DND-41 (cell line): ENCODE results near the gene PTPN21.

Source experiments
- ATAC-seq: fragments of 200-7000 bp; cut with Tn5 transposase; 3 replicates; pipeline ENCODE4 v1.9.1; 2021; ENCODE audit warnings: low read depth; ENCODE audit not compliant: insufficient read depth
- DNase-seq: peaks from one replicate; pipeline ENCODE4 v3.0.0-alpha.2; 2020
- H2AFZ ChIP-seq: 2 replicates; pipeline ENCODE4 v1.6.0; 2012; ENCODE audit warnings: low read depth, low read length
- H3K27ac ChIP-seq: 2 replicates; pipeline ENCODE4 v1.5.1; 2012; ENCODE audit warnings: low read length, inconsistent platforms
- H3K27me3 ChIP-seq: fragments of 200-600 bp; sonication (generic); 2 replicates; pipeline ENCODE4 v1.6.0; 2012; ENCODE audit warnings: low read length, mild to moderate bottlenecking, inconsistent platforms; ENCODE audit not compliant: insufficient read depth, poor library complexity
- H3K36me3 ChIP-seq: 2 replicates; pipeline ENCODE4 v1.5.1; 2012; ENCODE audit warnings: low read length, inconsistent platforms; ENCODE audit not compliant: insufficient read depth
- H3K4me1 ChIP-seq: 2 replicates; pipeline ENCODE4 v1.5.1; 2012; ENCODE audit warnings: mild to moderate bottlenecking, low read length; ENCODE audit not compliant: insufficient read depth
- H3K4me2 ChIP-seq: 2 replicates; pipeline ENCODE4 v1.6.0; 2012; ENCODE audit warnings: mild to moderate bottlenecking, moderate library complexity, low read length, inconsistent platforms; ENCODE audit not compliant: insufficient read depth
- H3K4me3 ChIP-seq, 2 experiments: fragments of 200-600 bp in 1 of 2; shearing (Covaris generic) in 1 of 2; 2 replicates each; pipeline ENCODE4 v1.5.1; 2012 to 2016; ENCODE audit warnings: inconsistent platforms in 2 of 2, low read length in 2 of 2, mild to moderate bottlenecking in 2 of 2, low read depth in 1 of 2, moderate library complexity in 1 of 2
- H3K79me2 ChIP-seq: 2 replicates; pipeline ENCODE4 v1.6.0; 2012; ENCODE audit warnings: low read length, inconsistent platforms; ENCODE audit not compliant: insufficient read depth
- H3K9ac ChIP-seq: 2 replicates; pipeline ENCODE4 v1.6.0; 2012; ENCODE audit warnings: low read depth, mild to moderate bottlenecking, inconsistent platforms, low read length, moderate library complexity
- H3K9me3 ChIP-seq: 2 replicates; pipeline ENCODE4 v1.5.1; 2012; ENCODE audit warnings: low read length, moderate library complexity, mild to moderate bottlenecking, inconsistent platforms; ENCODE audit not compliant: insufficient read depth, severe bottlenecking
- H4K20me1 ChIP-seq: 2 replicates; pipeline ENCODE4 v1.6.0; 2012; ENCODE audit warnings: low read length; ENCODE audit not compliant: insufficient read depth
- EZH2 ChIP-seq: IDR thresholded peaks from 3 replicates; pipeline ENCODE4 v1.6.1; 2012; ENCODE audit warnings: borderline replicate concordance, low read depth, mild to moderate bottlenecking, moderate library complexity, low read length, inconsistent platforms; ENCODE audit not compliant: severe bottlenecking
- TF ChIP-seq, protein P1 (sequence below): IDR thresholded peaks from 2 replicates; pipeline ENCODE4 v1.5.1; 2012; ENCODE audit warnings: borderline replicate concordance, low read length, moderate library complexity, mild to moderate bottlenecking; ENCODE audit not compliant: poor library complexity, severe bottlenecking; ENCODE audit errors: extremely low read depth

PTPN21 gene

DNA sequence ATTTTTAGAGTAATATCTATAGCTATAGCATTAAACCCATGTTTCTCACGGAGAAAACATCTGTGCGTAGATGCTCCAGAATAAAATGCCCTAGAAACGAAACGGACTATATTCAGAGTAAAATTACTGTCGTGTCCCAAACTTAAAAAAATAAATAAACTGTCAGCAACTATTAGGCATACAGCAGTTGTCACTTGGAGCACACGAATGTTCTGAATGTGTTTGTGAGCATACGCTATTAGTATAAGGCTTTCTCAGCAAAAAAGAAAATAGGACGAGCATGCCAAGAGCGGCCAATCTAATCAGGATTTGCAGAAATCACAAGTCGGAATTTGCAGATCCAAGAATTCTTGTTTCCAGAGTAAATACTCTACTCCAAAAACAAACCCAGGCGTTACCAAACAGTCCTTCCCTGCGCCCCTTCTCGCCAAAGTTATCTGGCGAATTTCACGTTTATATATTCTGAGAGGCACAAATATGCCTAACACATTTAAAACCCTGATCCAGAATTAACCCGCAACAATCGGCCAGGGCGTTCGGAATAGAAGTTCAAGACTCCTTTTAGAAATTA is 836 bp downstream of the PTPN21 start:
- no peaks in the 10 kb centered on the region for H3K36me3 ChIP-seq
- no peaks in the 10 kb centered on the region for H3K79me2 ChIP-seq
- H3K4me2 ChIP-seq: no peak overlapping the region
- H3K9ac ChIP-seq: no peak overlapping the region
- no peak overlapping the region for H2AFZ ChIP-seq
- no peak overlapping the region for H3K27ac ChIP-seq
- ATAC-seq: no peak
- H3K4me1 ChIP-seq: peaks cover 19% of the 10 kb centered on the region
- DNase-seq: no peak
- no peaks in the 10 kb centered on the region for H3K27me3 ChIP-seq
- H4K20me1 ChIP-seq: no peaks in the 10 kb centered on the region
- TF ChIP-seq EZH2: no peak
- TF ChIP-seq, protein P1, sequence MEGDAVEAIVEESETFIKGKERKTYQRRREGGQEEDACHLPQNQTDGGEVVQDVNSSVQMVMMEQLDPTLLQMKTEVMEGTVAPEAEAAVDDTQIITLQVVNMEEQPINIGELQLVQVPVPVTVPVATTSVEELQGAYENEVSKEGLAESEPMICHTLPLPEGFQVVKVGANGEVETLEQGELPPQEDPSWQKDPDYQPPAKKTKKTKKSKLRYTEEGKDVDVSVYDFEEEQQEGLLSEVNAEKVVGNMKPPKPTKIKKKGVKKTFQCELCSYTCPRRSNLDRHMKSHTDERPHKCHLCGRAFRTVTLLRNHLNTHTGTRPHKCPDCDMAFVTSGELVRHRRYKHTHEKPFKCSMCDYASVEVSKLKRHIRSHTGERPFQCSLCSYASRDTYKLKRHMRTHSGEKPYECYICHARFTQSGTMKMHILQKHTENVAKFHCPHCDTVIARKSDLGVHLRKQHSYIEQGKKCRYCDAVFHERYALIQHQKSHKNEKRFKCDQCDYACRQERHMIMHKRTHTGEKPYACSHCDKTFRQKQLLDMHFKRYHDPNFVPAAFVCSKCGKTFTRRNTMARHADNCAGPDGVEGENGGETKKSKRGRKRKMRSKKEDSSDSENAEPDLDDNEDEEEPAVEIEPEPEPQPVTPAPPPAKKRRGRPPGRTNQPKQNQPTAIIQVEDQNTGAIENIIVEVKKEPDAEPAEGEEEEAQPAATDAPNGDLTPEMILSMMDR: no peak
- no peak overlapping the region for H3K4me3 ChIP-seq
- H3K9me3 ChIP-seq: no peaks in the 10 kb centered on the region

DNA sequence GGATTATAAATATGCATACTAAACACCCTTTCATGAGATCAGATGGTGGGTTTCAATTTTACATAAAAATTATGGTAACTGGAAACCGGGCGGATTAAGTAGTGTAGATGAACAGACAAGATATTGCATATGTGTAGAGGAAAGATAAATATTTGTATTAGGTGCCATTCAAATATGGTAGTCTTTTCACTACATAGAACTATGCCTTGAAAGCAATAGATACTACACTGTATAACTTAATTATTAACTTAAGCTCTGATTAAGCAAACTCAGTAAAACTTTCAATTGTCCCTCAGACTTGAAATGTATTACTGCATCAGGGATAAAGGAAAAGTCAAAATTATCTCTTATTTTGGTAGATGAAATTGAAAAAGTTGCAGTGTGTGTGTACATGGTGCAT is 1.9 kb downstream of the PTPN21 start:
- H3K4me3 ChIP-seq: no peak overlapping the region
- ATAC-seq (no peak), DNase-seq (no peak)

DNA sequence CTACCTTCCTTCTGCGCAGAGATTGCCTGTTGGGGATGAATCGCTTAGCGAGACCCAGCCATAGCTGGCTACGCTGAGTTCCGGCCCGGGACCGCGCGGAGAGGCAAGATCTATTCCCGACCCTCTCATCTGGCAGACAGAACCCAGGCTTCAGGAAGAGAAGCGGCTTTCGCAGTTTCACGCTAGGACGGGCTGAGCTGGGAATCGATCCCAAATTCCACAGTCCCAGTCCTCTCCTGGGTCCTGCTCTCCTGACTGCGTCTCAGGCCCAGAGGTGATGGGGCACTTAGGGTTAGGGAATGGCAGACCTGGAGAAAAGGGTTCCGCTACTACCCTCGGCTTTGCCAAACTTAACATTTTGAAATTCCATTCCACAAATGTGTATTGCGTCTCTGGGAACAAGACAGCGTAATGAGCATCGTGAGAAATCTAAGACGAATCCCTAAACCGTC is 2.8 kb downstream of the PTPN21 start:
- peaks cover 5% of the 10 kb centered on the region for H3K4me1 ChIP-seq
- H2AFZ ChIP-seq: no peak overlapping the region
- no peak for ATAC-seq
- H3K36me3 ChIP-seq: no peaks in the 10 kb centered on the region
- no peak overlapping the region for H3K4me3 ChIP-seq
- H4K20me1 ChIP-seq: no peaks in the 10 kb centered on the region
- DNase-seq: no peak
- no peak overlapping the region for H3K4me2 ChIP-seq
- no peaks in the 10 kb centered on the region for H3K79me2 ChIP-seq
- no peaks in the 10 kb centered on the region for H3K27me3 ChIP-seq
- no peak for TF ChIP-seq EZH2
- TF ChIP-seq, protein P1: no peak
- H3K9me3 ChIP-seq: no peaks in the 10 kb centered on the region
- H3K27ac ChIP-seq: no peak overlapping the region
- H3K9ac ChIP-seq: no peak overlapping the region

More for the DNA sequence above, 1.9 kb downstream of the PTPN21 start:
- Histone ChIP-seq H3K9me3 (no peaks in the 10 kb centered on the region), H2AFZ (no peak overlapping the region), H3K4me1 (peaks cover 14% of the 10 kb centered on the region), H3K79me2 (no peaks in the 10 kb centered on the region), H3K4me2 (no peak overlapping the region), H3K27me3 (no peaks in the 10 kb centered on the region), H3K27ac (no peak overlapping the region), H4K20me1 (no peaks in the 10 kb centered on the region), H3K36me3 (no peaks in the 10 kb centered on the region), H3K9ac (no peak overlapping the region)
- TF ChIP-seq EZH2: no peak
- TF ChIP-seq, protein P1: no peak

DNA sequence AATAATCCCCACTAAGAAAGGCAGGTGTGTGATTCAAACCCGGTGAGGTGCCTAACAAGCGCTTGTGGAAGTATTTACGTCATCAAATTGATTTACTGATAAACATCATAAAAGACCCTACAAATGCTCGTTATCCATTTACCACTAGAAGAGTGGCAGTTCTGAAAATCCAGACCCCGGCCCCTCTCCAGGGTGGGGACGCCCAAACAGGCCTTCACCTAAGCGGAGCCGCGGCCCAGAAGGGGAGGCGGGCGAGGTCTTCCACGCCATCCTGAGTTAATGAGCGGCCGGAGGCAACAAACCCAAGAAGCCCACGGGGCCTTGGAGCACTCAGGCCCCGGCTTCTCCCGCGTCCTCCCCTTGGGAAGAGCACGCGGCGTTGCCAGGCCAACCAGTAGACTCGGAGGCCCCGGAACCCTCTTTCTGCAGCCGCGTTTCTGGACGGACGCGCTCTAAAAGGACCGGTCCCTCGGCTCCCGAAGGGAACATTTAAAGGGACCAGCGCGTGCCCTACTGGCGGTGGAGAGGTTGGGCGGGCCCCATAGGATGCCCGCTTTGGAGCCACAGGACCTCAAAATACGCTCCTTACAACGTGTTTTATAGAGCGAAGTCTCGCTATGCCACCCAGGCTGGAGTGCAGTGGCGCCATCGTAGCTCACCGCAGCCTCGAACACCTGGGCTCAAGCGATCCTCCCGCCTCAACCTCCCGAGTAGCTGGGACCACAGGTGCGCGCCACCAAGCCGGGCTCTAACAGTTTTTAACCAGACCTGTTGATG is 3.5 kb downstream of the PTPN21 start:
- Histone ChIP-seq H3K9me3 (no peaks in the 10 kb centered on the region), H3K79me2 (no peaks in the 10 kb centered on the region), H3K4me2 (no peak overlapping the region), H4K20me1 (no peaks in the 10 kb centered on the region), H2AFZ (no peak overlapping the region), H3K4me3 (no peak overlapping the region), H3K4me1 (no peaks in the 10 kb centered on the region), H3K27ac (no peak overlapping the region), H3K9ac (no peak overlapping the region), H3K27me3 (no peaks in the 10 kb centered on the region), H3K36me3 (no peaks in the 10 kb centered on the region)
- DNase-seq (no peak), ATAC-seq (no peak)
- no peak for TF ChIP-seq EZH2
- TF ChIP-seq, protein P1: no peak
